ENCODE results near the gene SLC4A1.

SLC4A1 gene

DNA sequence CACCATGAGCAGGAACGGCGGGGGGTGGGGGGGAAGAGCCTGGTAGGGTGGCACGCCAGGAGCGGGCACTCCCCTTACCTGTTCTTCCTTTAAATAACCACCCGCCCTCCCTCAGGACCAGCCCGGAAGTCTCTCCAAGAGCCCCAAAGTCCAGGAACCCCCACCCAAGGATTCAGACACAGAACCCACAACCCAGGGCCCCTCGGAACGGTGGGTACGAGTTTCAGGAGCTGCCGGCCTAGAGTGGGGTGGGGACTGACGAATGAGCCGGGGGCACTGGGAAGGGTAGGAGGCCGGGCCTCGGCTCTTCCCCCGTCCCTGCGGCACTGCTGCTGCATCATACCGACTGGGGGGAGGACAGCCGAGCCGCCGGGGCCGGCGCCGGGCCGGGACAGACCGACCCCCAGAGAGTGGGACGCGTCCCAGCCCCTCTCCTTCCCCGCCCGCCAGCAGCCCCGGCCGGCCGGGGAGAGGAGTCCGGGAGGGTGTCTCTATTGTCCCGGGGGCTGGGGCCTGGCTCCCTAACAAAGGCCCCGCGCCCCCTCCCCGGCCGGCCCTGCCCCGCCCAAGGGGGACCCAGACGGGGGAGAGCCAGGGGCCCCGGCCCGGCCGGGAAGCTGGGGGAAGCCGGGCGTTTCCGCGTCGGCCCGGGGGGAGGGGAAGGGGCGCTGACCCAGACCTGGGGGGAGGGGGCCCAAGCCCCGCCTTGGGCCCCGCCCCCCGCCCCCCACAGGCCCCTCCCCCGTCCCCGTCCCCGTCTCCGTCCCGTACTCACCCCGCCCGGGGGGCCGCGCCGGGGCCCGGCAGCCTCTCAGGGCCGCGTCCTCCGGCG, 69.0 kb downstream of the SLC4A1 start:
- Histone ChIP-seq H3K4me3 (peak overlapping the region; percentile 85), H3K27ac (peak overlapping the region; percentile 87 to 98)
- DNase-seq (ENCODE audit: low spot score), result peak; percentile 82
- no peak for TF ChIP-seq CTCF (IDR thresholded peaks at IDR 0.05)
